ENCODE data around the gene CCDC12. TPM values are rescaled to one million over a fixed set of nuclear protein-coding genes. Genes with fewer than 3 reads are reported as not detected.

CCDC12 gene
- total and polyA plus RNA-seq, 2 donors (not counting 1 experiment from before 2014, with no cell fraction given): 84.0 to 97.3 TPM

GRCh38 chr3:46892285-46893145 lies 84.0 kb downstream of the CCDC12 start:
- no peaks in the 10 kb centered on the region for H3K9me3 Mint-ChIP-seq (ENCODE audit: insufficient read depth)
- H3K4me2 ChIP-seq (replicated peaks; ENCODE audit: low read depth, low read length, poor library complexity, severe bottlenecking): peak overlapping the region; percentile 79
- peak; percentile 35 for ATAC-seq (ENCODE audit: low read depth)
- ChIA-PET POLR2A (no interaction called here), CTCF (interaction anchor here (1.0 to 1.9 kb wide), 2 partner anchors 184 to 404 kb away, joined by 3 to 5 read pairs; no protein-coding TSS in a partner anchor)
- 9% methylated on average over 51 of the region's 58 CpGs for WGBS (ENCODE audit: insufficient coverage)
- H3K27ac ChIP-seq (ENCODE audit: low read length in 2 of 2): no peak overlapping the region
- intact Hi-C loops (cut with micrococcal nuclease): no loop called here
- peaks cover 18% of the 10 kb centered on the region for H3K4me1 Mint-ChIP-seq
- peaks cover 14 to 15% of the 10 kb centered on the region in 2 donors for H3K4me1 ChIP-seq (ENCODE audit: control insufficient read depth in 2 of 2, insufficient read depth in 2 of 2, low read length in 2 of 2)
- H3K9ac ChIP-seq (ENCODE audit: low read length): peak overlapping the region; percentile 56
- TF ChIP-seq, protein P1, sequence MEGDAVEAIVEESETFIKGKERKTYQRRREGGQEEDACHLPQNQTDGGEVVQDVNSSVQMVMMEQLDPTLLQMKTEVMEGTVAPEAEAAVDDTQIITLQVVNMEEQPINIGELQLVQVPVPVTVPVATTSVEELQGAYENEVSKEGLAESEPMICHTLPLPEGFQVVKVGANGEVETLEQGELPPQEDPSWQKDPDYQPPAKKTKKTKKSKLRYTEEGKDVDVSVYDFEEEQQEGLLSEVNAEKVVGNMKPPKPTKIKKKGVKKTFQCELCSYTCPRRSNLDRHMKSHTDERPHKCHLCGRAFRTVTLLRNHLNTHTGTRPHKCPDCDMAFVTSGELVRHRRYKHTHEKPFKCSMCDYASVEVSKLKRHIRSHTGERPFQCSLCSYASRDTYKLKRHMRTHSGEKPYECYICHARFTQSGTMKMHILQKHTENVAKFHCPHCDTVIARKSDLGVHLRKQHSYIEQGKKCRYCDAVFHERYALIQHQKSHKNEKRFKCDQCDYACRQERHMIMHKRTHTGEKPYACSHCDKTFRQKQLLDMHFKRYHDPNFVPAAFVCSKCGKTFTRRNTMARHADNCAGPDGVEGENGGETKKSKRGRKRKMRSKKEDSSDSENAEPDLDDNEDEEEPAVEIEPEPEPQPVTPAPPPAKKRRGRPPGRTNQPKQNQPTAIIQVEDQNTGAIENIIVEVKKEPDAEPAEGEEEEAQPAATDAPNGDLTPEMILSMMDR (IDR thresholded peaks at IDR 0.05): no peak
- TF ChIP-seq EZH2 (IDR thresholded peaks at IDR 0.05; ENCODE audit: borderline replicate concordance, insufficient read depth, low read depth, low read length, poor library complexity, severe bottlenecking): no peak
- peaks cover 0 to 52% (median 21%) of the 10 kb centered on the region in 4 experiments for H3K27me3 ChIP-seq (replicated peaks in 1 of 4; ENCODE audit: control extremely low read depth in 1 of 4, control insufficient read depth in 3 of 4, insufficient read depth in 4 of 4, low read length in 3 of 4)
- H4K20me1 ChIP-seq (ENCODE audit: control insufficient read depth, insufficient read depth, low read length, poor library complexity, severe bottlenecking): no peaks in the 10 kb centered on the region
- peaks cover 0 to 6% (median 0%) of the 10 kb centered on the region in 3 donors for H3K9me3 ChIP-seq (ENCODE audit: control extremely low read depth in 1 of 3, control insufficient read depth in 2 of 3, insufficient read depth in 1 of 3, low read length in 2 of 3)
- no peak overlapping the region for H3K27ac Mint-ChIP-seq
- DNase-seq: peak; percentile 38
- peak overlapping the region; percentile 86 for H3K4me3 Mint-ChIP-seq
- peak overlapping the region; percentile 47 for H2AFZ ChIP-seq (ENCODE audit: insufficient read depth, low read depth, low read length, poor library complexity, severe bottlenecking)
- H3K4me3 ChIP-seq (ENCODE audit: control extremely low read depth in 1 of 5, extremely low read depth in 1 of 5, insufficient read depth in 1 of 5, low read depth in 2 of 5, low read length in 4 of 5): peak overlapping the region in 4 of 5 experiments; percentile 22 to 46 (median 36)
- no peaks in the 10 kb centered on the region for H3K36me3 ChIP-seq (replicated peaks in 1 of 2; ENCODE audit: control extremely low read depth in 1 of 2, control insufficient read depth in 1 of 2, extremely low read depth in 1 of 2, insufficient read depth in 2 of 2, low read length in 1 of 2)
- H3K79me2 ChIP-seq (ENCODE audit: control insufficient read depth, insufficient read depth, low read length): no peaks in the 10 kb centered on the region
- peaks cover 55% of the 10 kb centered on the region for H3K27me3 Mint-ChIP-seq

DNA sequence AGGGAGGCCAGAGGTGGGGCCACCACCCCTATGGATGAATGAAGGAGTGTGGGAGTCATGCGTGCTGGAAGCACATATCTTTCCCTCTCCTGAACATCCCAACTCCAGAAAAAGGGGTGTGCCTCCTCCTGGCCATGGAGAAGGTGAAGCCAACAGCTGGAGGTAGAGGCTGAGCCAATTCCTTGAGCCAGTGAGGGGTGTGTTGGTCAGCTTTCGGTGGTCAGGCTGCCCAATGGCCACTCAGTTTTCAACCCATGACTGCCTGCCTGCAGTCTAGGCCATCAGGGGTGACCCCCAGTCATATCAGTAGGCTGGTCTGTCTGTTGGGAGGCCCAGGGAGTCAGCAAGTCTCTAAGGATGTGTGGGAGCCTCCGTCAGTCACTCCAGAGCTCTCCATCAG lies 85.4 kb downstream of the CCDC12 start:
- POLR2A ChIA-PET: no interaction called here

More for the DNA sequence above, 85.4 kb downstream of the CCDC12 start:
- H3K27me3 Mint-ChIP-seq: peaks cover 54% of the 10 kb centered on the region
- H3K27ac Mint-ChIP-seq: no peak overlapping the region
- no peaks in the 10 kb centered on the region for H3K9me3 Mint-ChIP-seq (ENCODE audit: insufficient read depth)
- TF ChIP-seq, protein P1 (IDR thresholded peaks at IDR 0.05): no peak
- TF ChIP-seq EZH2 (IDR thresholded peaks at IDR 0.05; ENCODE audit: borderline replicate concordance, insufficient read depth, low read depth, low read length, poor library complexity, severe bottlenecking): no peak
- no peak for DNase-seq
- Histone ChIP-seq H3K27ac (ENCODE audit: low read length in 2 of 2) (no peak overlapping the region), H3K4me2 (replicated peaks; ENCODE audit: low read depth, low read length, poor library complexity, severe bottlenecking) (no peak overlapping the region), H2AFZ (ENCODE audit: insufficient read depth, low read depth, low read length, poor library complexity, severe bottlenecking) (no peak overlapping the region), H3K9ac (ENCODE audit: low read length) (no peak overlapping the region), H3K79me2 (ENCODE audit: control insufficient read depth, insufficient read depth, low read length) (no peaks in the 10 kb centered on the region), H3K36me3 (replicated peaks in 1 of 2; ENCODE audit: control extremely low read depth in 1 of 2, control insufficient read depth in 1 of 2, extremely low read depth in 1 of 2, insufficient read depth in 2 of 2, low read length in 1 of 2) (no peaks in the 10 kb centered on the region), H3K4me3 (ENCODE audit: control extremely low read depth in 1 of 5, extremely low read depth in 1 of 5, insufficient read depth in 1 of 5, low read depth in 2 of 5, low read length in 4 of 5) (no peak overlapping the region), H3K9me3 (ENCODE audit: control extremely low read depth in 1 of 3, control insufficient read depth in 2 of 3, insufficient read depth in 1 of 3, low read length in 2 of 3) (peaks cover 0 to 6% (median 0%) of the 10 kb centered on the region in 3 donors), H4K20me1 (ENCODE audit: control insufficient read depth, insufficient read depth, low read length, poor library complexity, severe bottlenecking) (no peaks in the 10 kb centered on the region), H3K27me3 (replicated peaks in 1 of 4; ENCODE audit: control extremely low read depth in 1 of 4, control insufficient read depth in 3 of 4, insufficient read depth in 4 of 4, low read length in 3 of 4) (peaks cover 0 to 53% (median 21%) of the 10 kb centered on the region in 4 experiments), H3K4me1 (ENCODE audit: control insufficient read depth in 2 of 2, insufficient read depth in 2 of 2, low read length in 2 of 2) (peaks cover 14 to 15% of the 10 kb centered on the region in 2 donors)
- 95% methylated on average over 2 of the region's 3 CpGs for WGBS (ENCODE audit: insufficient coverage)
- H3K4me1 Mint-ChIP-seq: peaks cover 18% of the 10 kb centered on the region
- intact Hi-C loops (cut with micrococcal nuclease): no loop called here
- CTCF ChIA-PET: interaction anchor here (1.0 to 1.2 kb wide), 2 partner anchors 9 to 185 kb away, joined by 4 to 5 read pairs; no protein-coding TSS in a partner anchor
- ATAC-seq (ENCODE audit: low read depth): no peak
- peak overlapping the region; percentile 86 for H3K4me3 Mint-ChIP-seq

Data from B cell (primary cell).